Thyroid gland (tissue), 4 donors: ENCODE results near the gene SLAMF8. TPM values are rescaled to one million over a fixed set of nuclear protein-coding genes. Genes with fewer than 3 reads are reported as not detected.

Source experiments
- DNase-seq, 2 donors: peaks; one replicate each; pipeline ENCODE4 v3.0.0-alpha.2; 2019
- H3K27ac ChIP-seq, 3 donors: fragments of 200-600 bp; sonication (generic); 1 replicate in 2 of 3; 2 replicates in 1 of 3; pipeline ENCODE4 v1.5.1; 2016 to 2019; ENCODE audit warnings: mild to moderate bottlenecking in 1 of 3, moderate library complexity in 1 of 3
- H3K27me3 ChIP-seq: fragments of 200-600 bp; sonication (generic); one replicate; pipeline ENCODE4 v1.5.1; 2019
- H3K36me3 ChIP-seq, 2 donors: fragments of 200-600 bp; sonication (generic); one replicate each; pipeline ENCODE4 v1.5.1; 2016 to 2019
- H3K4me1 ChIP-seq, 2 donors: fragments of 200-600 bp; sonication (generic); one replicate each; pipeline ENCODE4 v1.5.1; 2017 to 2019
- H3K4me3 ChIP-seq, 3 donors: fragments of 200-600 bp; sonication (generic); replicated peaks in 1 of 3; 1 replicate in 2 of 3; 2 replicates in 1 of 3; pipeline ENCODE4 v1.5.1; 2016; ENCODE audit warnings: mild to moderate bottlenecking in 1 of 3
- H3K9me3 ChIP-seq: fragments of 200-600 bp; sonication (generic); one replicate; pipeline ENCODE4 v1.5.1; 2017
- POLR2A ChIP-seq, 2 donors: fragments of 450-650 bp; IDR thresholded peaks; one replicate each; pipeline ENCODE4 v1.6.1; 2017; ENCODE audit warnings: antibody characterized with exemption in 2 of 2, mild to moderate bottlenecking in 2 of 2, moderate library complexity in 1 of 2
- WGBS, 2 donors: methylation state at CpG; one replicate each; pipeline ENCODE4 v1.1.5; 2017; 5-methylcytosine and 5-hydroxymethylcytosine counted together
- intact Hi-C: fragments of 100-400 bp; cut with DNase I; formaldehyde crosslinking; loops from one replicate; pipeline ENCODE4 v1.15.1; 2023
- total RNA-seq, 4 donors: library from RNA; depleted of rRNA; stranded (reverse); fragments of >200 nt; gene quantifications; one replicate each; pipeline ENCODE4 v1.2.3, GENCODE V29; 2016
- TF ChIP-seq, protein P1 (sequence below), 6 experiments: fragments of 200-600 bp in 3 of 6; fragments of 450-650 bp in 3 of 6; sonication (generic) in 3 of 6; IDR thresholded peaks; one replicate each; pipeline ENCODE4 v1.5.1; 2016 to 2019; ENCODE audit warnings: antibody characterized with exemption in 6 of 6, mild to moderate bottlenecking in 2 of 6, inconsistent platforms in 1 of 6, moderate library complexity in 1 of 6

SLAMF8 gene
- total RNA-seq, 4 donors from 2014 or later, result 1.6 to 6.3 (median 2.1) TPM

DNA sequence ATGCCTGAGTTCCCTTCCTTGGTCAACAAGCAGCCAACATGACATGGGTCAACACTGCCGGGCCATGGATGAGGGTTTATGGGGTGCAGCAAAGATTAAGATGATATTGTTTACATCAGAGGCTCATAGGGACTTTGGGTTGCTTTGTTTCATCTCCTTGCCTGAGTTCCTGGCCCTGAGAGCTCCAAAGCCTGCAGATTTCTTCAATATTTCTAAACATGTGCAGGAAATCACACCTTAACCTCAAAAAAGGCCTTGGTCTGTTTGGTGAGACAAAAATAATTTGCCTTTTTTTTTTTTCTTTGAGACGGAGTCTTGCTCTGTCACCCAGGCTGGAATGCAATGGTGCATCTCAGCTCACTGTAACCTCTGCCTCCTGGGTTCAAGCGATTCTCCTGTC, 876 bp downstream of the SLAMF8 start:
- no peak overlapping the region for H3K4me3 ChIP-seq

GRCh38 chr1:159828176-159828575, 1.5 kb downstream of the SLAMF8 start:
- WGBS, 2 donors, result 79 to 96% methylated on average over 3 of the region's 3 CpGs
- Histone ChIP-seq H3K9me3 (no peaks in the 10 kb centered on the region), H3K4me1 (no peaks in the 10 kb centered on the region), H3K27me3 (no peaks in the 10 kb centered on the region), H3K27ac (no peak overlapping the region), H3K36me3 (no peaks in the 10 kb centered on the region), H3K4me3 (no peak overlapping the region)
- DNase-seq, result no peak
- intact Hi-C loops, result no loop called here
- no peak for TF ChIP-seq POLR2A (IDR thresholded peaks at IDR 0.05)
- TF ChIP-seq, protein P1, sequence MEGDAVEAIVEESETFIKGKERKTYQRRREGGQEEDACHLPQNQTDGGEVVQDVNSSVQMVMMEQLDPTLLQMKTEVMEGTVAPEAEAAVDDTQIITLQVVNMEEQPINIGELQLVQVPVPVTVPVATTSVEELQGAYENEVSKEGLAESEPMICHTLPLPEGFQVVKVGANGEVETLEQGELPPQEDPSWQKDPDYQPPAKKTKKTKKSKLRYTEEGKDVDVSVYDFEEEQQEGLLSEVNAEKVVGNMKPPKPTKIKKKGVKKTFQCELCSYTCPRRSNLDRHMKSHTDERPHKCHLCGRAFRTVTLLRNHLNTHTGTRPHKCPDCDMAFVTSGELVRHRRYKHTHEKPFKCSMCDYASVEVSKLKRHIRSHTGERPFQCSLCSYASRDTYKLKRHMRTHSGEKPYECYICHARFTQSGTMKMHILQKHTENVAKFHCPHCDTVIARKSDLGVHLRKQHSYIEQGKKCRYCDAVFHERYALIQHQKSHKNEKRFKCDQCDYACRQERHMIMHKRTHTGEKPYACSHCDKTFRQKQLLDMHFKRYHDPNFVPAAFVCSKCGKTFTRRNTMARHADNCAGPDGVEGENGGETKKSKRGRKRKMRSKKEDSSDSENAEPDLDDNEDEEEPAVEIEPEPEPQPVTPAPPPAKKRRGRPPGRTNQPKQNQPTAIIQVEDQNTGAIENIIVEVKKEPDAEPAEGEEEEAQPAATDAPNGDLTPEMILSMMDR (IDR thresholded peaks at IDR 0.05), result no peak

More for the DNA sequence above, 876 bp downstream of the SLAMF8 start:
- H3K9me3 ChIP-seq, result no peaks in the 10 kb centered on the region
- no peaks in the 10 kb centered on the region for H3K36me3 ChIP-seq
- no peak overlapping the region for H3K27ac ChIP-seq
- no peaks in the 10 kb centered on the region for H3K27me3 ChIP-seq
- WGBS, 2 donors, result 87 to 90% methylated on average over 2 to 3 of the region's 3 CpGs
- TF ChIP-seq, protein P1 (IDR thresholded peaks at IDR 0.05), result no peak
- TF ChIP-seq POLR2A (IDR thresholded peaks at IDR 0.05), result no peak
- DNase-seq, result no peak
- intact Hi-C loops, result no loop called here
- H3K4me1 ChIP-seq, result no peaks in the 10 kb centered on the region

GRCh38 chr1:159828581-159829272, 2.1 kb downstream of the SLAMF8 start:
- no peaks in the 10 kb centered on the region for H3K4me1 ChIP-seq
- no peak overlapping the region for H3K4me3 ChIP-seq
- intact Hi-C loops, result no loop called here
- H3K36me3 ChIP-seq, result no peaks in the 10 kb centered on the region
- TF ChIP-seq, protein P1 (IDR thresholded peaks at IDR 0.05), result no peak
- TF ChIP-seq POLR2A (IDR thresholded peaks at IDR 0.05), result no peak
- DNase-seq, result no peak
- H3K9me3 ChIP-seq, result no peaks in the 10 kb centered on the region
- no peaks in the 10 kb centered on the region for H3K27me3 ChIP-seq
- 86 to 88% methylated on average over 11 of the region's 11 CpGs for WGBS, 2 donors
- H3K27ac ChIP-seq, result no peak overlapping the region

GRCh38 chr1:159829273-159829634, 2.6 kb downstream of the SLAMF8 start:
- Histone ChIP-seq H3K27me3 (no peaks in the 10 kb centered on the region), H3K4me1 (no peaks in the 10 kb centered on the region), H3K36me3 (no peaks in the 10 kb centered on the region), H3K9me3 (no peaks in the 10 kb centered on the region), H3K27ac (no peak overlapping the region), H3K4me3 (no peak overlapping the region)
- peak; percentile 57 to 61 for DNase-seq
- TF ChIP-seq, protein P1 (IDR thresholded peaks at IDR 0.05), result peak in 4 of 6 experiments; percentile 39 to 52 (median 46)
- TF ChIP-seq POLR2A (IDR thresholded peaks at IDR 0.05), result no peak
- 29 to 35% methylated on average over 3 of the region's 3 CpGs for WGBS, 2 donors
- intact Hi-C loops, result no loop called here

DNA sequence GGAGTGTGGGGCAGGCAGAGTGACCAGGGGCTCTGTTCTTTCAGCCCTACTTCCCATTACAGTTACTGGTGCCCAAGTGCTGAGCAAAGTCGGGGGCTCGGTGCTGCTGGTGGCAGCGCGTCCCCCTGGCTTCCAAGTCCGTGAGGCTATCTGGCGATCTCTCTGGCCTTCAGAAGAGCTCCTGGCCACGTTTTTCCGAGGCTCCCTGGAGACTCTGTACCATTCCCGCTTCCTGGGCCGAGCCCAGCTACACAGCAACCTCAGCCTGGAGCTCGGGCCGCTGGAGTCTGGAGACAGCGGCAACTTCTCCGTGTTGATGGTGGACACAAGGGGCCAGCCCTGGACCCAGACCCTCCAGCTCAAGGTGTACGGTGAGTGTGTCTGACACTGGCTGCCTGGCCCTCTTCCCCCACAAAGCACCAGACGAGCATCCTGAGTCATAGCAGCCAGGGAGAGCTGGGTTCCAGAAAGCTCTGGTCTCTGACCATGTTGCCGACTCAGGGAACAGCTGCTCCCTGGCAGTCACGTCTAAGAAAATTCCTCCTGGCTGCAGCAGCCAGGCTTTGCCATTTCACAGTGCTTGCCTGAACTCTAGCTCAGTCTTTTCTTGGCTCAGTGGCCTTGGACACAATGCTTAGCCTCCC, 3.3 kb downstream of the SLAMF8 start:
- H3K27ac ChIP-seq, result no peak overlapping the region
- WGBS, 2 donors, result 86 to 87% methylated on average over 16 of the region's 18 CpGs
- TF ChIP-seq, protein P1 (IDR thresholded peaks at IDR 0.05), result no peak
- no peak for TF ChIP-seq POLR2A (IDR thresholded peaks at IDR 0.05)

More for the DNA sequence above, 3.3 kb downstream of the SLAMF8 start:
- Histone ChIP-seq H3K9me3 (no peaks in the 10 kb centered on the region), H3K36me3 (no peaks in the 10 kb centered on the region), H3K4me1 (no peaks in the 10 kb centered on the region), H3K4me3 (no peak overlapping the region), H3K27me3 (no peaks in the 10 kb centered on the region)
- no peak for DNase-seq
- intact Hi-C loops, result no loop called here
